HTERT RPE-1 (cell line): Measurements from ENCODE around the gene SHANK3.

Experiments used
- in situ Hi-C: fragments of 300-500 bp; cut with MboI; formaldehyde crosslinking; loops from 4 replicates; pipeline ENCODE4 v1.14.3; 2020; ENCODE audit warnings: low sequenced_read_pairs

The SHANK3 gene

DNA sequence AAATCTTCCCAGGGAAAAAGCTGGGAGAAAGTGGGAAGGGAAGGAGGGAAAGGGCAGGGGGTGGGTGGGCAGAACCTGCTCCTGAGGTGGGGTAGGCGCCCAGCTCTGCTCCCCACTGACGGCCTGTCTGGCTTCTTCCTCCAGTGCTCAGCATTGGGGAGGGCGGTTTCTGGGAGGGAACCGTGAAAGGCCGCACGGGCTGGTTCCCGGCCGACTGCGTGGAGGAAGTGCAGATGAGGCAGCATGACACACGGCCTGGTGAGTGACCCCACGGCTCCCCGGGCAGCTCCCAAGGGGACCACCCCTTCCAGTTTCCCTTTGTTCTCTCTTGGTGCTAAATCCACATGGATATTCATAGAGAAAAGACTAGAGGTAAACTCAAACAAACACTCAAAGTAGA is 25.9 kb downstream of the SHANK3 start:
- in situ Hi-C loops: no loop called here

DNA sequence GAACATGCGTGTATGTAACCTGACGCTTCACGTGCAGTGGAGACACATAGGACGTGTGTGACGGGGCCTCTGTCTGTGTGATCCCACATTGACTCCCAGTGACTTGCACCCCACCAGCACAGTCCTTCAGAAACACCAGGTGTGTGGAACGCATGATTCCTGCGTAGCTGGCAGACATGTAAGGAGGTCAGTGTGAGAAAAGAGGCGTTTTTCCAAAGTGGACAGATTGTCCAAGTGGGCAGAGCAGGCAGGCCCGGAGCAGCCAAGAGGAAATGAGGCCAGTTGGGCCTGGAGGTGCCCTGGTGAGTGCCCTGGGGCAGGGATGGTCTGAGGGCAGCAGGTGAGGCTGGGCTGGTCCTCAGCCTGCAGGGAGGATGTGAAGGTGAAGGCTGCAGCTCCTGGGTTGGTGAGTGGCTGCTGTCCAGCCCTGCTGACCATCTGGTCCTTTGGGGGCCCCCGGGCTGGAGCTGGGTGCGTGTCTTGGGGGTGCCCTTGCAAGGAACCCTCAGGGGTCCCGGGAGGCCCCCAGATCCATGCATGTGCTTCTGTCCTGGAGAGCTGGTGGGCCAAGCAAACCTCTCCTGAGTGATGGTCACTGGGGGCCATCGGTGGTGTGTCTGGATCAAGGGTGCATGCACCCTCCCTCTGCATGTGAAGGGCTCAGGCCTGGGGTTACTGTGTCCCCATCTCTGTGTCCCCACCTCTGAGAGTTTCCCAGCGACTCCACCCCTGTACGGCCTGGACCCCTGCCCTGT is 26.6 kb downstream of the SHANK3 start:
- in situ Hi-C loops: no loop called here

GRCh38 chr22:50699756-50700386 is 27.2 kb downstream of the SHANK3 start:
- in situ Hi-C loops: no loop called here

DNA sequence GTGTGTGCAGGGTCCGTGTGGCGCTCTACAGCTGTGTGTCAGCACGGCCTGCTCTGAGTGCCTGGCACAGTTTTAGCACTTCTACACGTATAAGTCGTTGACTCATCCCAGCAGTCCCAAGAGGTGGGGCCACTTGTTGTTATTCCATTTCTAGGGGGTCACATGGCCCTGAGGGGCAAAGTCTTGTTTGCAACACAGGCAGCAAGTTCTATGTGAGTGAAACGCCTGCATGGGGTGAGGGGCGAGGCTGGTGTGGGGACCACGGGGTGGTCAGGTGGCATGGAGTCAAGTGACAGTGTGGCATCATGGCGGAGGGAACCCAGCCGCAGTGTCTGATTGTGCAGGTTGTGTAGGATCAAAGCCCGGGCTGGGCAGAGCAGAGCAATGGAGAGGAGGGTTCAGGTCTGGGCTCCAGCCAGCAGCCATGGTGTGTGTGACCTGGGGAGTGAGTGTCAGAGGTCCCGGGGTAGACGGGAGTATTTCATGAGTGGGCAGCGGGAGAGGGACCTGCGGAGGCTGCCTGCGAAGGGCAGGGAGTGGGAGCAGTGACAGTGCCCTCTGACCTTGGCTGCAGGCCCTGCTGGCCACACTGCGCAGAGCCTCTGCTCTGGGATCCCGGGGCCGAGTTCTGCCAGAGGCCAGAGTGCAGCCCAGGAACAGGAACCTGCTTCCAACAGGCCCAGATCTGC is 27.9 kb downstream of the SHANK3 start:
- in situ Hi-C loops: no loop called here

DNA sequence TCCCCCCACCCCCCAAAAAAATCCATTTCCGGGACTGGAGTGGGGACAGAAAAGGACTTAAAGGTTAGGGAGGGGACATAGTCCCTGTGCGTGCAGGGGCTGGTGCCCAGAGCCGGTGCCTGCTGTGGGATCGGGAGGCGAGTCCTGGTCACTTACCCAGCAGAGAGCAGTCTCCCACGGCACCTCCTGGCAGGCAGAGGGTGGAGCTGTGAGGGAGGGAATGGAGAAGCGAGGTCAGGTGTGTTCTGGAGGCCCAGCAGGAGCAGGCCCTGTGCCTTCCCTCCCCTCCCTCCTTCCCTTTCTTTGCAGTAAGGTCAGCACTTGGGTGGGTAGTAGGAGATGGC is 28.4 kb downstream of the SHANK3 start:
- in situ Hi-C loops: no loop called here

DNA sequence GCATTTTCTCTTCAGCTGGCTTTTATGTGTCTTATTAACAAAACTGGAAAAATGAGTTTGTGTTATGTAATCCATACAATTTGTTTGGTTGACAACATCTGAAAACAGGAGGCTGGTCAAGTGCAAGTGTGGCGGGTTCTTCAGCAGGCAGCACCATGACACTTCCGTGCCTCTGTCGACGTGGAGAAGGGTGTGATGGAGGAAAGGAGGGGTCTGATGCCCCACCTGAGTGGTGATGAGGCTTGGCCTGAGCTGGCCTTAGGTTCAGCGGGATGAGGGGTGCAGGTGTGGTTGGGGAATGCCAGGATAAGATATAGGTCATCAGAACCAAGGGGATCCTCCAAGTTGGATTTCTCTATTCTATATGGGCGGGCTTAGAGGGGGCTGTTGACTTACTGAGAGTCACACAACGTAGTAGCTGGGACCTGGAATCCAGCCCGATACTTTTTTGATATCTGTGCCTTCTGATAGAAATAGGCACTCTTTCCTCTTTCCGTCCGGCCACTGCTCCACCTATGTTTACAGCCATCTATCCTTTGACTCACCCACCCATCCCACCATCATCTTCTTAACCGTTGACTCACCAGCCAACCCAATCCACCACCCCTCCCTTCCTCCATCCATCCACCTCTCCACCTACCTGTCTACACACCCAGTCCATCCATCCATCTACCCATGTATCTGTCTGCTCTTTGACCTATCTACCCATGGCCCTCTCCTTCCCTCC is 29.0 kb downstream of the SHANK3 start:
- in situ Hi-C loops: no loop called here

DNA sequence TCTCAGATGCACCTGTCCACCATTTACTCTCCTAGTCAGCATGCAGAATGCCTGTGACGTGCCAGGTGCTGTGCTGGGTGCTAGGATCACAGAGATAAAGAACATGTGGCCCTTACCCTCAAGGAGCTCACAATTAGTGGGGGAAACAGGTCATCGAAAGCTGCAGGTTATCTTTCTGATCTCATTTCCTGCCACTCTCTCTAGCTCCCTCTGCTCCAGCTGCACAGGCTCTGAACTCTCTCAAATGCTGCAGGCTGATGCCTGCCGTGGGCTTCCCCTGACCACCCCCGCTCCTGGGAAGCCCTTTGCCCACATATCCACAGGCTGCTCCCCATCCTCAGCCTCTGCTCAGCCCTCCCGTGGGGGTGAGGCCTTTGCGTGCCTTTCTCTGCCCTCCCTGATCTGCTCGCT is 29.6 kb downstream of the SHANK3 start:
- in situ Hi-C loops: no loop called here

GRCh38 chr22:50702821-50703725 is 30.4 kb downstream of the SHANK3 start:
- in situ Hi-C loops: no loop called here

DNA sequence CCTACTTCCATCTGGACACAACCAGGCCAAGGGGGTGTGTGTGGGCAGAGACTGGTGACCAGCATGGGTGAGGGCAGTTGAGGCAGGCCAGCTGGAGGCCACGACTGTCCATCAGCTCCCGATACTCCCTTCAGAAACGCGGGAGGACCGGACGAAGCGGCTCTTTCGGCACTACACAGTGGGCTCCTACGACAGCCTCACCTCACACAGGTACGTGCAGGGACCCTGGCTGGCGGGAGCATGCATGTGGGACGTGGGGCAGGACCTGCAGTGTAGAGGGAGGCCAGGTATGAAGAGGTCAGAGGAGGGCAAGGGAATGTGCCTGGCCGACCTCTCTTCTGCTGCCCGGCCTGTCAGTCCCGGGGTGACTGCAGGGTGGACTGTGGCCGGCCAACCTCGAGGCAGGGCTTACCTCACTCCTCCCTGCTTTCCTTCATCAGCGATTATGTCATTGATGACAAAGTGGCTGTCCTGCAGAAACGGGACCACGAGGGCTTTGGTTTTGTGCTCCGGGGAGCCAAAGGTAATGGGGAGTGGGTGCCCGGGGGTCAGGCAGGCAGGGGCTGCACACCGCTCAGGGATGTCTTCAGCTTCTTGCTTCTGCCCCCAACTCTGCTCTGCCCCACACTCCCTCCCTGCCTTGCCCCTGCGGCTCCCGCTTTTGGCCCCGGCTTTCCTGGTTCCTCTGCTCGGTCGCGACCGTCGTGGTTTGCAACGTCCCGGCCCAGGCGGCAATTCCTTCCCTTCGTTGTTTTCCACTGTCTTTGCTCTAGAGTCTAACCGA is 31.3 kb downstream of the SHANK3 start:
- in situ Hi-C loops: no loop called here

GRCh38 chr22:50704510-50705218 is 32.0 kb downstream of the SHANK3 start:
- in situ Hi-C loops: no loop called here

DNA sequence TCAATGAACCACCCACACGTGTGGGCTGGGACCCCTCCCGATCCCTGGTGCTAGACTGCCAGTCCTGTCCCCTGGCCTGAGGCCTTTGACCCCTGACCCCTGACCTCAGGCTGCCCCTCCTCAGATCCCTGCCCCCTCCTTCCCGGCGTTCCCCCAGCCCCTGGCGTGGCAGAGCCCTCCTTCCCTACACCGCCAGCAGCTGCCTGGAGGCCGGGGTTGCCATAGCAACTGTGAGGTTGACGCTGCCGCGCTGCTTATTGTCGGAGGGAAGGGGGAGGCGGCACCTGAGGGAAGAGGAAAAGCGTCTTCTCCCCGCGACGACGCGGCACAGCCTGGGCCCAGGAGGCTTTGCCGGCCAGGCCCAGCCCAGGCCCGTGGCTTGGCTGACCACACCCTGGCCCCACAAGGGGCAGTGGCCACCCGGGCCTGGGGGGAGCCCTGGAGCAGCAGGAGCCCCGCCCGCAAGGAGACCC is 32.6 kb downstream of the SHANK3 start:
- in situ Hi-C loops: no loop called here

DNA sequence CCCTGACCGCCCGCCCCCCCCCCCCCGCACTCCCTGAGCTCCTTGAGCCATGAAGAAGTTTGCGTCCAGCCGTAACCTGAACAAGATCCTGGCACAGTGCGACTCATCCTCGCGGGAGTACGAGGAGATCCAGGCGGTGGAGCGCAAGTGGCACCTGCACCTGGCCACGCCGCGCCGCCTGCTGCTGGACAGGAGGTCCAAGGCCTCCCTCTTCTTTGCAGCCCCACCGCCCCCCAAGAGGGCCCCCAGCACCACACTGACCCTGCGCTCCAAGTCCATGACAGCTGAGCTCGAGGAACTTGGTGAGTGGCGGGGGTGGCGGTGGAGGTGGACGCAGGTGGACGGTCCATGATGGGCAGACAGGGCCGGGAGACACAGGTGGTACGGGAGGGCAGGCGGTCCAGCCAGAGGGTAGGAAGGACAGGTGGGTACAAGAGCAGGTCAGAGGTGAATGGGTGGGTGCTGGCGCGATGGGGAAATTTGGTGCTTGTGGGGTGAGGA is 33.3 kb downstream of the SHANK3 start:
- in situ Hi-C loops: no loop called here

GRCh38 chr22:50706481-50707125 is 34.0 kb downstream of the SHANK3 start:
- in situ Hi-C loops: no loop called here

DNA sequence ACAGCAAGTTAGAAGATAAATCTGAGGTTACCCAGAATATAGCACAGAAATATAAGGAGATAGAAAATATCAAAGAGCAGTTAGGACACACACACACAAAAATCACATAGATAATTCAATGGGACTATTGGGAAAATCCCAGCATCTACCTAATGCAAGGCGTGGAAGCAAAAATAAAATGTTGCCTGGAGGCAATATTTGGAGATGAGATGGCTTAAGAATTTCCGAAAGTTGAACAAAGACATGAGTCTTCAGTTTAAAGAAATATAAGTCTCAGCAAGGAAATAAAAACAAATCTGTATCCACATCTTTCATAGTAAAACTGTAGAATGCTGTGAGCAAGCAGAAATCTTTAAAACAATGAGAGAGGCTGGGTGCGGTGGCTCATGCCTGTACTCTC is 35.9 kb downstream of the SHANK3 start:
- in situ Hi-C loops: no loop called here

GRCh38 chr22:50708996-50709395 is 36.4 kb downstream of the SHANK3 start:
- in situ Hi-C loops: no loop called here

GRCh38 chr22:50710221-50710620 is 37.6 kb downstream of the SHANK3 start:
- in situ Hi-C loops: no loop called here

DNA sequence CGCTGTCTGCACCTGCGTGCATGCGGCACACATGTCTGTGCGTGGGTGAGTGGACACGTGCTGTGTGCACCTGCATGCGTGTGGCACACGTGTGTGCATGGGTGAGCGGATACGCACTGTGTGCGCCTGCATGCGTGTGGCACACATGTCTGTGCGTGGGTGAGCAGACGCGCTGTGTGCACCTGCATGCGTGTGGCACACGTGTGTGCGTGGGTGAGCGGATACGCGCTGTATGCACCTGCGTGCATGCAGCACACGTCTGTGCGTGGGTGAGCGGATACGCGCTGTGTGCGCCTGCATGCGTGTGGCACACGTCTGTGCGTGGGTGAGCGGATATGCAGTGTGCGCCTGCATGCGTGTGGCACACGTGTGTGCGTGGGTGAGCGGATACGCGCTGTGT is 38.3 kb downstream of the SHANK3 start:
- in situ Hi-C loops: no loop called here
